ENCODE measurements around the gene SCN1A. TPM values are rescaled to one million over a fixed set of nuclear protein-coding genes. Genes with fewer than 3 reads are reported as not detected.

SCN1A gene
- total RNA-seq, 1 donor from 2014 or later, result 26.9 TPM

DNA sequence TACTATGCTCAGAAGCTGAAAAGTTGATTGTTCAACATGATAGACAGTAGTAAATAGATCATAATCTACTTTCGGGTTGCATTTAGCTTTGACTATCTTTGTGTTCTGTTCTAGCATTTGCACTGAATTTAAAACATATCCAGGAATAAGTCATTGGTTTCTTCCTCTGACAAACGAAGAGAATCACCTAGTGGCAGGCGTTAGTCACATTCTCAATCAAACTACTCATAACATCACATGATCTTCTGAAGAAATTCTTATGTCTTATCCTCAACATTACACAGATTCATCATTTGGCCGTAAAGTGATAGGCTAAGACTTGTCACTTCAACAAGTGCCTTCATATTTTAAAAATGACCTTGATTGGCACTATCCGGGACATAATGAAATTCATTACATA is 110.6 kb downstream of the SCN1A start:
- TF ChIP-seq, protein P1, sequence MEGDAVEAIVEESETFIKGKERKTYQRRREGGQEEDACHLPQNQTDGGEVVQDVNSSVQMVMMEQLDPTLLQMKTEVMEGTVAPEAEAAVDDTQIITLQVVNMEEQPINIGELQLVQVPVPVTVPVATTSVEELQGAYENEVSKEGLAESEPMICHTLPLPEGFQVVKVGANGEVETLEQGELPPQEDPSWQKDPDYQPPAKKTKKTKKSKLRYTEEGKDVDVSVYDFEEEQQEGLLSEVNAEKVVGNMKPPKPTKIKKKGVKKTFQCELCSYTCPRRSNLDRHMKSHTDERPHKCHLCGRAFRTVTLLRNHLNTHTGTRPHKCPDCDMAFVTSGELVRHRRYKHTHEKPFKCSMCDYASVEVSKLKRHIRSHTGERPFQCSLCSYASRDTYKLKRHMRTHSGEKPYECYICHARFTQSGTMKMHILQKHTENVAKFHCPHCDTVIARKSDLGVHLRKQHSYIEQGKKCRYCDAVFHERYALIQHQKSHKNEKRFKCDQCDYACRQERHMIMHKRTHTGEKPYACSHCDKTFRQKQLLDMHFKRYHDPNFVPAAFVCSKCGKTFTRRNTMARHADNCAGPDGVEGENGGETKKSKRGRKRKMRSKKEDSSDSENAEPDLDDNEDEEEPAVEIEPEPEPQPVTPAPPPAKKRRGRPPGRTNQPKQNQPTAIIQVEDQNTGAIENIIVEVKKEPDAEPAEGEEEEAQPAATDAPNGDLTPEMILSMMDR (IDR thresholded peaks at IDR 0.05), result no peak
- ATAC-seq (no peak), DNase-seq (no peak)
- H3K4me3 ChIP-seq, result no peak overlapping the region
- H3K27me3 ChIP-seq, result no peaks in the 10 kb centered on the region
- no peaks in the 10 kb centered on the region for H3K4me1 ChIP-seq
- H3K27ac ChIP-seq, result no peak overlapping the region
- H3K36me3 ChIP-seq, result no peaks in the 10 kb centered on the region
- intact Hi-C loops (cut with DNase I), result no loop called here
- no peaks in the 10 kb centered on the region for H3K9me3 ChIP-seq

GRCh38 chr2:166013878-166014277 is 113.9 kb downstream of the SCN1A start:
- intact Hi-C loops (cut with DNase I), result no loop called here
- no peak for DNase-seq
- no peak overlapping the region for H3K27ac ChIP-seq
- H3K36me3 ChIP-seq, result no peaks in the 10 kb centered on the region
- no peak overlapping the region for H3K4me3 ChIP-seq
- H3K9me3 ChIP-seq, result no peaks in the 10 kb centered on the region
- no peaks in the 10 kb centered on the region for H3K4me1 ChIP-seq
- no peaks in the 10 kb centered on the region for H3K27me3 ChIP-seq
- TF ChIP-seq, protein P1 (IDR thresholded peaks at IDR 0.05), result no peak
- ATAC-seq, result no peak

DNA sequence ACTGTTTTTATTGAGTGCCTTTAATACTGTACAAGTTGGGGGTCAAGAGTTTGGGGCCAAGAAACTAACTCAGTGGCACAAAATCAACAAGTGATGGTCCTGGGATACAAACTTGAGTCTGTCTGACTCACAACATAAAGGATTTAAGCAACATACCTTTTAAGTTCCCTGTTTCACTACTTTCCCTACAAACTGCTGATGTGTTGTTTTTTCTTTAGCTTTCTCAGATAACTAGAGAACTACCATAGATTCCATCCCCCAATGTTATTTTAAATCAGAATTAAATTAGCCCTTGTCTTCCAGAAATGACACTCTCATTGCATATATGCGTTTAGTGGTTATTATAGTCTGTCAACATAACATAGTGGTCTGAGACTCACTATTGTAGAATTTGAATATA is 116.2 kb downstream of the SCN1A start:
- Histone ChIP-seq H3K27ac (no peak overlapping the region), H3K36me3 (no peaks in the 10 kb centered on the region), H3K4me1 (no peaks in the 10 kb centered on the region), H3K9me3 (no peaks in the 10 kb centered on the region), H3K4me3 (no peak overlapping the region), H3K27me3 (no peaks in the 10 kb centered on the region)
- TF ChIP-seq, protein P1 (IDR thresholded peaks at IDR 0.05), result no peak
- DNase-seq, result no peak
- intact Hi-C loops (cut with DNase I), result no loop called here
- no peak for ATAC-seq

- TF ChIP-seq, protein P1 (IDR thresholded peaks at IDR 0.05), result no peak
- intact Hi-C loops (cut with DNase I), result no loop called here
- H3K9me3 ChIP-seq, result no peaks in the 10 kb centered on the region
- H3K27ac ChIP-seq, result no peak overlapping the region
- H3K27me3 ChIP-seq, result no peaks in the 10 kb centered on the region
- no peak overlapping the region for H3K4me3 ChIP-seq
- no peaks in the 10 kb centered on the region for H3K36me3 ChIP-seq
- ATAC-seq, result no peak
- no peaks in the 10 kb centered on the region for H3K4me1 ChIP-seq
- no peak for DNase-seq
These were observed 127.4 kb downstream of the SCN1A start for GRCh38 chr2:166000401-166000800.

- intact Hi-C loops (cut with DNase I), result no loop called here
- Histone ChIP-seq H3K27ac (no peak overlapping the region), H3K36me3 (no peaks in the 10 kb centered on the region), H3K27me3 (no peaks in the 10 kb centered on the region), H3K4me3 (no peak overlapping the region), H3K4me1 (no peaks in the 10 kb centered on the region), H3K9me3 (no peaks in the 10 kb centered on the region)
- no peak for ATAC-seq
- TF ChIP-seq, protein P1 (IDR thresholded peaks at IDR 0.05), result no peak
- DNase-seq, result no peak
These were observed 137.0 kb downstream of the SCN1A start for GRCh38 chr2:165990846-165991245.

DNA sequence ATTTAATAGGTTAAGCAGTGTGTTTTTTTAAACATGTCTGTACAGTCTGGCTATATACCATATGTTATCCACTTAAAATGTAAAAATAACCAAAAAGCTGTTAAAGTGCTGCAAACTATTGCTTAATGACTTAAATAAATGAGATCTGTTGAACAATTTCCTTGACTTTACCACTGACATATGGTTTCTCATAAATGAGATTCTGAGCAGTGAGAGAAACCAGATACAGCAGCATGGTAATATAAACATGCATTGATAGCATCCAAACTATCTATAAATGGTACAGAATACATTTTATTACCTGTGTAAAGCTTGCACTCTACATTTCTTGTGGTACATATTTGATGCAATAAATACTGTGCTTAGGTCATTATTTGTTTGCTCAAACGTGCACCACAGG is 138.0 kb downstream of the SCN1A start:
- TF ChIP-seq, protein P1 (IDR thresholded peaks at IDR 0.05), result no peak
- no peak overlapping the region for H3K27ac ChIP-seq

More for the DNA sequence above, 138.0 kb downstream of the SCN1A start:
- no peaks in the 10 kb centered on the region for H3K4me1 ChIP-seq
- H3K36me3 ChIP-seq, result no peaks in the 10 kb centered on the region
- H3K27me3 ChIP-seq, result no peaks in the 10 kb centered on the region
- H3K4me3 ChIP-seq, result no peak overlapping the region
- ATAC-seq (no peak), DNase-seq (no peak)
- H3K9me3 ChIP-seq, result no peaks in the 10 kb centered on the region
- intact Hi-C loops (cut with DNase I), result no loop called here

Data from upper lobe of right lung (tissue), 1 donor.